Measurements from ENCODE around the gene ARHGAP20.

ARHGAP20 gene

GRCh38 chr11:110599207-110599606 is 113.0 kb downstream of the ARHGAP20 start:
- DNase-seq: no peak

DNA sequence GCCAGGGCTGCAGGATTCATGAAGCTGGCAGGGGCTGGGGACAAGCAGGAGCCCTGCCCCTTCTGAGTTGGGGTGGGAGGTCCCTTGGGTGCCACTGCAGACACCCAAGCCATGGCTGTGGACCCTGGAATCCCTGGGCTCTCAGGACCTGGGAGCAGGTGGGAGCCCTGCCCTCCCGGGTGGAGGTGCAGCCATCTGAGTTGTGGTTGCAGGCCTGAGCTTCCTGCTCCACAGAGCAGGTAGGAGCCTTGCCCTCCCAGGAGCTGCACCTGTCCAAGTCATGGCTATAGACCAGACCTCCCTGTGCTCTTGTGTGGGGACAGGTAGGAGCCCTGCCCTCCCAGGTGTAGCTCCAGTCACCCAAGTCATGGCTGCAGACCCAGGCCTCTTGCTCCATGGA is 113.5 kb downstream of the ARHGAP20 start:
- no peak for DNase-seq

DNA sequence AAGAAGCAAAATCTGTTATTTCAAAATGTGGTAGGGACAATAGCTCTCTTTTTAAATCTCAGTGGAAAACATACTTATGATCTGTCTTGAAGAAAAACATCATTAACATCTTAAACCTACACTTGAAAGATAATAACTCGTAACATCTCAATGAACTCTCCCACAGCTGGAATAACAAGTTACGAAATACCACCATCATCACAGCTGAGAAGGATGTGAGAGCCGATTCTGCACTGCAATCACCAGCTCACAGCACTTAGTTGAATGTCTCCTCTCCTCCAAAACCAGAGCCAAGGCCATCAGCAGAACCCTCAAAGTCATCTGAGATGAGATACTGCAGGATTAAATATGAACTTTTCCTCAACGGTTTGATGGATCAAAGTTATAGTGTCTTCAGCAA is 124.3 kb downstream of the ARHGAP20 start:
- DNase-seq: no peak

DNA sequence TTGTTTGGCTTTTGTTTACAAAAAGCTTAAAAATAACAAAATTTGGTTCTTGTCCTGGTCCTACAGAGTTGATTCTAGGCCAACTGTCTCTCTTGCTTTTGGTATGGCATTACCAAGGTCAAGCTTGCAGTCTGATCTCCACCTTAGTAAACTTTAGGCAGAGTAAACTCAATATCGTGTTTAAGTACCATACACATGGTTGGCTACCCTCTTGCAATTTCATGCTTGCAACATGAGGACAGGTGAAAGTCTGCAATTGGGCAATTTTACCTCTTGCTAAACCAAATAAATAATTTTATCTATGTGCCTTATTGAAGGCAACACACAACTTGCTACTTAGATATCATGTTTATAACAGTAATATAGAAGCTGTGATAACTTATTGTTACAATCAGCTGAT is 125.1 kb downstream of the ARHGAP20 start:
- DNase-seq: no peak

- DNase-seq: no peak
These were observed 128.1 kb downstream of the ARHGAP20 start for GRCh38 chr11:110584150-110584549.

GRCh38 chr11:110582728-110583432 is 129.4 kb downstream of the ARHGAP20 start:
- DNase-seq: no peak

- DNase-seq: no peak
These were observed 131.7 kb downstream of the ARHGAP20 start for GRCh38 chr11:110580571-110580970.

GRCh38 chr11:110573411-110573810 is 138.8 kb downstream of the ARHGAP20 start:
- DNase-seq: no peak

DNA sequence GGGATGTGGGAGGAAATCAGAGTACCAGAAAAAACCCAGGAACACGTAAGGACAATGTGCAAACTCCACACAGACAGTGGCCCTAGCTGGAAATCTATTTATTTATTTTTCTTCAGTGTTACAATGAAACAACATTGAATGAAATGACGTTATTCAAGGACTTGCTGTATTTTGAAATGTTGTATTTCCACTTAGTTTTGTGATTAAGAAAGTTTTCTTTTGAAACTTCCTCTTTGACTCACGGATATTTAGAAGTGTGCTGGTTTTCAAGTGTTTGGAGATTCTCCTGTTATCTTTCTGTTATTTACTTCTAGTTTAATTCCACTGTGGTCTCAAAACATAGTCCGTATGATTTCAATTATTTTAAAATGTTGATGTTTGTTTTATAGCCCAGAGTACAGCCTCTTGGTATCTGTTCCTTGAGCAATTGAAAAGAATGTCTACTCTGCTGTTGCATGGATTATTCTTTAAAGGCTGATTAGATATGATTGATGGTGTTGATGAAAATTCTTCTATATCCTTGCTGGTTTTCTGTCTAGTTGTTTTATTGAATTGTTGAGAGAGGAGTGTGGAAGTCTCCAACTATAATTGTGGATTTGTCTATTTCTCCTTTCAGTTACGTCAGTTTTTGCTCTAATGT is 141.0 kb downstream of the ARHGAP20 start:
- no peak for DNase-seq

DNA sequence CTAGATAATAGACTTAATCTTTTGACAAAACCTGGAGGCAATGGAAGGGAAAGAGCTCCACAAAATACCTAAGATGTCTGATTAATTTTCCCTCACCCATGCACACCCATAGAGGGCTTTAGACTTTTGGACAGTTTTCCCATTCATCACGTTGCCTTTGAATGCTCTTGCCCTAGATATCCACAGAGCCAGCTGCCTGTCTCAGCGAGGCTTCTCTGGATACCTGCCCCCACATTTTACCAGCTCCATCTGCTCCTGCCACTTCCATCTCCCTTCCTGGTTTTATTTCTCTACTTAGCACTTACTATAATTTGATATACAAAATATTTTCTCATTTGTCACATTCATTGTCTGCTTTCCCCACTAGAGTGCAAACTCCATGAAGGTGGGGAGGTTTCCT is 145.7 kb downstream of the ARHGAP20 start:
- no peak for DNase-seq

DNA sequence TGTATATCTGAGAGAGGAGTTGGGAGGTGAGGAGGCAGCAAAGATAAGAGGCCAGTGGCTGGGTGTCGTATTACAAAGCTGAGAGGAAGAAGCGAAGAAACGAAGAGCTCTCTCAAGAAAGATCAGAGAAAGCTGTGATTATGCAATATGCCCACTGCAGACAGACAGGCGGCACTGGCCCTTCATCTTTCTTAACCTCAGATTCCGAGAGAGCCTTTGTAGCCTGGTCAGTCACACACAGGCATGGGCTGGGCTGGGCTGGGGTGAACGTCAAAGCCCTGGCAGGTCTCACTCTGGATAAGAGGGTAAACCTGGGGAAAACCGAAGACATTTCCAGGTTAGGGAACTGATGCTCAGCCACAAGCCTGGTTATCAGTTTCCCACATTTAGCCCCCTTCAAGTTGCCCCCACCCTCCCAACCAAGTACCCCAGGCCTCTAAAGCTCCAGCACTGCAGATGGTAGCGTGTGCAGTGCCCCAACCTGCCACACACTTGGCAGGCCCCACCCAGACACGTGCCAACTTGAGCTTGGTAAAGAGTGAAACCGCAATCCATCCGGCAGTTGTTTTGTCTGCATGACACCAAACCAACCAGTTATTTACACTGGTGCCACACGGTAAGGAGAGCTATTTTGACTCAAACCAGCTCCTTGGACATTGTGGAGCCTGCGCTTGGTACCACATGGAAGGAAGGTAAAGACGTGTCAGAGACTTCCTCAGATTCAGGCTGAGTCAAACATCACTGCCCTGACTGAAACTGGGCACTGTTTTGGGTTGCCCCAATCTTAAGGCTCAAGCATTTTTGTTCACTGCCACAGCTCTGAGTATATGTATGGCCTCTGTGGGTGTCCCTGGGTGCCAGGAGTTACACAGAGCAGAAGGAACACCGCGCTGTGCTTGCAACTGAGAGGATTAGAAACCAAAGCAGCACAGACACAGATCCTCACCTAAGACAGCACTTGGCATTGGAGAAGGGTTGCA is 146.6 kb downstream of the ARHGAP20 start:
- DNase-seq: no peak

GRCh38 chr11:110564676-110565356 is 147.4 kb downstream of the ARHGAP20 start:
- no peak for DNase-seq

DNA sequence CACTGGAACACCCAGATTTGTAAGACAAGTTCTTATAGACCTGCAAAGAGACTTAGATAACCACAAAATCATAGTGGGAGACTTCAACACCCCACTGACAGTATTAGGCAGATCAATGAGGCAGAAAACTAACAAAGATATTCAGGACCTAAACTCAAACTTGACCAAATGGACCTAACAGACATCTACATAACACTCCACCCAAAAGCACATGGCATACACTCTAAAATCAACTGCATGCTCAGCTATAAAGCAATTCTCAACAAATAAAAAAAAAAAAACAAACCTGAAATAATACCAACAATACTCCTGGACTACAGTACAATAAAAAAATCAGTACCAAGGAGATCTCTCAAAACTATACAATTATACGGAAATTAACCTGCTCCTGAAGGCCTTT is 167.5 kb downstream of the ARHGAP20 start:
- no peak for DNase-seq

GRCh38 chr11:110538154-110538553 is 174.1 kb downstream of the ARHGAP20 start:
- no peak for DNase-seq

DNA sequence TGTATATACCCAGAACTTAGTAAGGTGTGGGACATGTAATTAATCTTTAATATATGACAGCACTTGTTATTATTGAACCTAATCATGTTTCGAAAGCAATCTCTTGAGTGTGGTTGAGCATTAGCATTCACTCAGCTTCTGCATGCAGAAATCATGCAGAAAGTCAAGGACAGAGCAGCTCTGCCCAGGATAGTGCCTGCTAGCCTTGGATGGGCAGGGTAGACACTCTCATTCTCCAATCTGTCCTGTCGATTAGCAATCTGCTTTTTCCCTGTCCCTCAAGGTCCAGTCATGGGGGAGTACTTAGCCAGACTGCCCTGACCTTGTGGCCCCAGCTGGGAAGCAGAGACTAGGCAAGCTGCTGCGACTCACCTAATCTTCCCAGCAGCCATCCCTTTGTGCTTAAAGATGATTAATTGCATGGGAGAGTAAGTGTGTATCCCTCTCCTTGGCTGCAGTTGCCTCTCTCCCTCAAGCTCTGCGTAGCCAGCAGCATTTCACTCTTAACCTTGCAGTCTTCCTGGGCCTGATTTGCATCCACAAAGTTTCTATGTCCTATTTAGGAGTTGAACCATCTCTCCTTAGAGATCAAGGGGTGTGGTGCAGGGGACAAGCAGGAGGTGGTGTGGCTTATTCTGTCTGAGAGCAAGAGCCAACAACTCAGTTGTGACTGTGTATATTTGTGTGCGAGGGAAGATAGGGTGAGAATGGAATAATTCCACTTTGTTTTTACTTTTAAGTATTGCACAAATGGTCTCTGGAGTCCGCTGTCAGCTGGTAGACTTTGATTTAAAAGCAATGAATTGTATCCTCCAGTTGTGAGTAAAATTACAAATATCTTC is 181.1 kb downstream of the ARHGAP20 start:
- DNase-seq: peak; percentile 34

DNA sequence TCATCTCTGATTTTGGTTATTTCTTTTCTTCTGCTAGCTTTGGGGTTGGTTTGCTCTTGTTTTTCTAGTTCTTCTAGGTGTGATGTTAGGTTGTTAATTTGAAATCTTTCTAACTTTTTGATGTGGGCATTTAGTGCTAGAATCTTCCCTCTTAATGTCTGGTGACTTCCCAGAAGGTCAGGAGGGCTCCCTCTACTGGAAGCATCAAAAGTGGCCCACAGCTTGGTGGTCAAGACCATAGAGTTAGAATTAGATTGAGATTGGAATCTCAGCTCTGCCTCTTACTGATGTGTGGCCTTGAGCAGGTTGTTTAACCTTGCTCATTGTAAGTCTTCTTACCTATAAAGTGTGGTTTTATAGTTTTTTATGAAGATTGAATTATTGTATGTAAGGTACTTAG is 183.2 kb downstream of the ARHGAP20 start:
- no peak for DNase-seq

- DNase-seq: no peak
These were observed 185.1 kb downstream of the ARHGAP20 start for GRCh38 chr11:110527146-110527545.

All from retina (tissue), 1 donor.